Measurements from ENCODE around the gene TRIM49D1. TPM values are rescaled to one million over a fixed set of nuclear protein-coding genes. Genes with fewer than 3 reads are reported as not detected.
"Not testable (repeated sequence)": the region's sequence is repeated elsewhere in the genome, so short reads cannot be mapped to it uniquely, and the experiment has no call there.

Gene TRIM49D1
- total and polyA plus RNA-seq, 2 of the 8 experiments (the other 6 are each of a cell fraction or from before 2014, with no cell fraction given): not detected

DNA sequence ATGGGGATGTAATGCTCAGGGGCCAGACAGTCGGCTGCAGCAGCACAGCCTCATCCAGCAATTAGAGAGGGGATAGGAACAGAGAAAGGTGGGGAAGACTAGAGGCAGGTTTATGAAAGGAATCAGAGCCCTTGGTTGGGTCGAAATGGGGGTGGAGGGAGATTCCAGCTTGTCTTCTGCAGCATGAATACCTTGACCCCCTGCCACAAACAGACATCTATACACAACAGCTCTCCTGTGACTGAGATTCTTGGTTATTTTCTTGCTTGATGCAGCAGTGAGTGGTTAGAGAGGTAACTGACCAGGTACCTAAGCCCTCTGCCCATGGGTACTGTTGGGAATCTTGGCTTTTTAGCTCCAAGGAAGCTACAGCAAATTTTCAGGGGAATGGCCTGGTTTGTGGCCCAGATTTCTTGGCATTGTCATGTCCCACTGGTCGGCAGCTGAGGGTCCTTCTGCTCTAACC, at the start of gene TRIM49D1 (continued):
- no peak for TF ChIP-seq JUN (IDR thresholded peaks at IDR 0.05; ENCODE audit: low read depth, low read length)
- TF ChIP-seq GABPA (IDR thresholded peaks at IDR 0.05; ENCODE audit: borderline replicate concordance, insufficient read depth, low read length): no peak
- TF ChIP-seq RNF2 (IDR thresholded peaks at IDR 0.05; ENCODE audit: borderline replicate concordance, low read depth, low read length, missing control alignments, poor library complexity, severe bottlenecking): no peak
- TF ChIP-seq TBP (IDR thresholded peaks at IDR 0.05; ENCODE audit: low read depth, low read length): no peak
- no peak for TF ChIP-seq SIX5 (IDR thresholded peaks at IDR 0.05; ENCODE audit: low read depth, low read length)
- TF ChIP-seq CREB1 (IDR thresholded peaks at IDR 0.05): no peak
- TF ChIP-seq HDAC6 (IDR thresholded peaks at IDR 0.05; ENCODE audit: low read depth, low read length): no peak
- TF ChIP-seq, protein P1, sequence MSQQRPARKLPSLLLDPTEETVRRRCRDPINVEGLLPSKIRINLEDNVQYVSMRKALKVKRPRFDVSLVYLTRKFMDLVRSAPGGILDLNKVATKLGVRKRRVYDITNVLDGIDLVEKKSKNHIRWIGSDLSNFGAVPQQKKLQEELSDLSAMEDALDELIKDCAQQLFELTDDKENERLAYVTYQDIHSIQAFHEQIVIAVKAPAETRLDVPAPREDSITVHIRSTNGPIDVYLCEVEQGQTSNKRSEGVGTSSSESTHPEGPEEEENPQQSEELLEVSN (IDR thresholded peaks at IDR 0.05): no peak
- TF ChIP-seq ZNF274 (IDR thresholded peaks at IDR 0.05; ENCODE audit: borderline replicate concordance, extremely low read depth, low read length): no peak
- TF ChIP-seq, protein P2, sequence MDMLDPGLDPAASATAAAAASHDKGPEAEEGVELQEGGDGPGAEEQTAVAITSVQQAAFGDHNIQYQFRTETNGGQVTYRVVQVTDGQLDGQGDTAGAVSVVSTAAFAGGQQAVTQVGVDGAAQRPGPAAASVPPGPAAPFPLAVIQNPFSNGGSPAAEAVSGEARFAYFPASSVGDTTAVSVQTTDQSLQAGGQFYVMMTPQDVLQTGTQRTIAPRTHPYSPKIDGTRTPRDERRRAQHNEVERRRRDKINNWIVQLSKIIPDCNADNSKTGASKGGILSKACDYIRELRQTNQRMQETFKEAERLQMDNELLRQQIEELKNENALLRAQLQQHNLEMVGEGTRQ (IDR thresholded peaks at IDR 0.05; ENCODE audit: low read length): no peak
- no peak for TF ChIP-seq BACH1 (IDR thresholded peaks at IDR 0.05; ENCODE audit: low read length)

DNA sequence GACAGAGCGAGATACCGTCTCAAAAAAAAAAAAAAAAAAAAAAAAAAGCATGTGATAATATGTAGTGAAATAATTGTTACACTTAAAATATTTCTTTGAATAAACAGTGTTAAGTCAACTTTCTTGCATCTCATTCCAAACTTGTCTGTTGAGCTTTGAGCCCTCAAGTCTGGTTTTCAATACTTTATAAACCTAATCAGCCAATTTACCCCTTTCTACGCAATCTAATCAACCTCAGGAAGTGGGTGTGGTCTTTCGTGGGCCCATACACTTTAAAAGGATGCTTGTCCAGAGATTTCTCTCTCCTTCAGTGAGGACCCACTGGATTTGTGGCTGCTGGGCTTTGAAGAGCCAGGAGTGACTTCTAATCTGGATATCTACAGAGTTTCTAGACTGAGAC, 43.7 kb upstream of the TRIM49D1 start, which contains the start of gene TRIM64:
TSS of gene TRIM64 (plus strand) at position 301 of the 400 bp plus-strand sequence. CDS start 2,467 bp downstream, outside the sequence.
- H3K18ac ChIP-seq (ENCODE audit: extremely low read depth, low read length); H3K4me1 ChIP-seq (replicated peaks in 1 of 4; ENCODE audit: control insufficient read depth in 3 of 4, insufficient read depth in 4 of 4, low read length in 3 of 4); H2BK20ac ChIP-seq (ENCODE audit: low read length); H3K9me3 ChIP-seq (ENCODE audit: insufficient read depth in 2 of 2, low read depth in 1 of 2, low read length in 1 of 2); H3K4ac ChIP-seq (replicated peaks; ENCODE audit: insufficient read length, low read depth, low read length); H2BK5ac ChIP-seq (ENCODE audit: low read depth, low read length); H3K56ac ChIP-seq (replicated peaks; ENCODE audit: insufficient read length, low read depth, low read length); H3K27ac ChIP-seq (ENCODE audit: low read depth, low read length); H4K91ac ChIP-seq (replicated peaks; ENCODE audit: insufficient read length, low read length); H4K8ac ChIP-seq (ENCODE audit: extremely low read depth, insufficient read depth, low read length); H3K79me2 ChIP-seq (ENCODE audit: control insufficient read depth in 1 of 2, insufficient read depth in 2 of 2, low read length in 2 of 2); H2BK15ac ChIP-seq (ENCODE audit: low read length); H3K14ac ChIP-seq (ENCODE audit: insufficient read length); H3K9ac ChIP-seq (replicated peaks in 1 of 4; ENCODE audit: extremely low read depth in 1 of 4, low read depth in 3 of 4, low read length in 3 of 4); H3K27me3 ChIP-seq (replicated peaks in 1 of 4; ENCODE audit: control insufficient read depth in 3 of 4, extremely low read depth in 1 of 4, insufficient read depth in 3 of 4, low read length in 3 of 4); H4K20me1 ChIP-seq (replicated peaks in 1 of 2; ENCODE audit: control insufficient read depth in 1 of 2, insufficient read depth in 2 of 2, low read length in 2 of 2); H2BK12ac ChIP-seq (ENCODE audit: low read depth, low read length); H3K4me2 ChIP-seq (ENCODE audit: insufficient read depth in 1 of 2, low read depth in 2 of 2, low read length in 2 of 2); H3K23me2 ChIP-seq (ENCODE audit: low read depth, low read length); H3K79me1 ChIP-seq (ENCODE audit: low read depth, low read length); H4K5ac ChIP-seq (ENCODE audit: insufficient read length, low read depth, low read length); H3K4me3 ChIP-seq (ENCODE audit: extremely low read depth in 1 of 4, insufficient read depth in 2 of 4, low read depth in 3 of 4, low read length in 4 of 4); H3K36me3 ChIP-seq (ENCODE audit: control insufficient read depth in 2 of 4, insufficient read depth in 4 of 4, low read length in 3 of 4); H2AFZ ChIP-seq (ENCODE audit: low read length); DNase-seq (ENCODE audit: low read depth in 1 of 2, low spot score in 2 of 2); H2BK120ac ChIP-seq (replicated peaks; ENCODE audit: low read depth, low read length); POLR2A ChIA-PET (ENCODE audit: partially characterized antibody); H2AK5ac ChIP-seq (ENCODE audit: low read depth, low read length); H3K23ac ChIP-seq (ENCODE audit: insufficient read length); CTCF ChIA-PET (ENCODE audit: partially characterized antibody); FAIRE-seq: not testable (repeated sequence)
- no CpG with 5 or more reads among the region's 4 CpGs for WGBS, 2 experiments (ENCODE audit: extremely low coverage in 1 of 2, insufficient coverage in 1 of 2, insufficient read length in 1 of 2, insufficient replicate concordance in 2 of 2, low coverage in 1 of 2, low lambda C conversion rate in 2 of 2, missing lambda C conversion rate in 1 of 2)
